Gastrocnemius medialis (tissue), 4 donors: Measurements from ENCODE around the gene SLC15A2. TPM values are rescaled to one million over a fixed set of nuclear protein-coding genes. Genes with fewer than 3 reads are reported as not detected.
"Not testable (repeated sequence)": the region's sequence is repeated elsewhere in the genome, so short reads cannot be mapped to it uniquely, and the experiment has no call there.

ENCODE experiments used
- ATAC-seq, 2 donors: fragments of 150-250 bp; one replicate each; pipeline ENCODE4 v1.9.1; 2016
- DNase-seq, 2 donors: peaks; one replicate each; pipeline ENCODE4 v3.0.0-alpha.2; 2019
- H3K27ac ChIP-seq, 4 donors: fragments of 200-600 bp; sonication (generic); 1 replicate in 1 of 4; 2 replicates in 3 of 4; pipeline ENCODE4 v1.5.1; 2016 to 2018; ENCODE audit warnings: mild to moderate bottlenecking in 2 of 4, moderate library complexity in 1 of 4
- H3K27me3 ChIP-seq, 3 donors: fragments of 200-600 bp; sonication (generic) in 2 of 3; 1 replicate in 1 of 3; 2 replicates in 2 of 3; pipeline versions ENCODE4 v1.5.1 to v1.6.0; 2016 to 2019; ENCODE audit warnings: mild to moderate bottlenecking in 1 of 3, moderate library complexity in 1 of 3
- H3K36me3 ChIP-seq, 2 donors: fragments of 200-600 bp; sonication (generic) in 1 of 2; one replicate each; pipeline ENCODE4 v1.5.1; 2017 to 2018
- H3K4me1 ChIP-seq, 2 donors: fragments of 200-600 bp; sonication (generic) in 1 of 2; one replicate each; pipeline ENCODE4 v1.5.1; 2016 to 2017; ENCODE audit warnings: mild to moderate bottlenecking in 2 of 2
- H3K4me3 ChIP-seq, 4 donors: fragments of 200-600 bp; sonication (generic) in 3 of 4; 1 replicate in 1 of 4; 2 replicates in 3 of 4; pipeline ENCODE4 v1.5.1; 2016 to 2019; ENCODE audit warnings: mild to moderate bottlenecking in 2 of 4
- H3K9me3 ChIP-seq, 3 donors: fragments of 200-600 bp; sonication (generic) in 2 of 3; 1 replicate in 1 of 3; 2 replicates in 2 of 3; pipeline ENCODE4 v1.5.1; 2016 to 2019
- POLR2A ChIP-seq, 2 donors: fragments of 450-650 bp; IDR thresholded peaks; one replicate each; pipeline ENCODE4 v1.6.1; 2017; ENCODE audit warnings: antibody characterized with exemption in 2 of 2, mild to moderate bottlenecking in 2 of 2, moderate library complexity in 2 of 2
- in situ Hi-C, 4 donors: fragments of 200-750 bp; cut with MboI; loops; one replicate each; pipeline versions ENCODE4 v1.15.0 to v1.8.0; 2017; ENCODE audit warnings: low sequenced_read_pairs in 4 of 4
- intact Hi-C: fragments of 100-400 bp; cut with DNase I; formaldehyde crosslinking; loops from one replicate; pipeline ENCODE4 v1.15.1; 2023; ENCODE audit warnings: low total_unique reads
- total RNA-seq, 4 donors: library from RNA; depleted of rRNA; stranded (reverse); fragments of >200 nt; gene quantifications; one replicate each; pipeline versions ENCODE4 v1.1.0 to v1.2.3, GENCODE V29; 2016
- TF ChIP-seq, protein P1 (sequence below), 5 experiments: fragments of 450-650 bp in 3 of 5; fragments of 200-600 bp in 2 of 5; sonication (generic) in 2 of 5; IDR thresholded peaks in 4 of 5; conservative IDR thresholded peaks in 1 of 5; 1 replicate in 4 of 5; 2 replicates in 1 of 5; pipeline ENCODE4 v1.5.1; 2016 to 2019; ENCODE audit warnings: antibody characterized with exemption in 5 of 5, mild to moderate bottlenecking in 3 of 5, moderate library complexity in 3 of 5

The SLC15A2 gene, protein sequence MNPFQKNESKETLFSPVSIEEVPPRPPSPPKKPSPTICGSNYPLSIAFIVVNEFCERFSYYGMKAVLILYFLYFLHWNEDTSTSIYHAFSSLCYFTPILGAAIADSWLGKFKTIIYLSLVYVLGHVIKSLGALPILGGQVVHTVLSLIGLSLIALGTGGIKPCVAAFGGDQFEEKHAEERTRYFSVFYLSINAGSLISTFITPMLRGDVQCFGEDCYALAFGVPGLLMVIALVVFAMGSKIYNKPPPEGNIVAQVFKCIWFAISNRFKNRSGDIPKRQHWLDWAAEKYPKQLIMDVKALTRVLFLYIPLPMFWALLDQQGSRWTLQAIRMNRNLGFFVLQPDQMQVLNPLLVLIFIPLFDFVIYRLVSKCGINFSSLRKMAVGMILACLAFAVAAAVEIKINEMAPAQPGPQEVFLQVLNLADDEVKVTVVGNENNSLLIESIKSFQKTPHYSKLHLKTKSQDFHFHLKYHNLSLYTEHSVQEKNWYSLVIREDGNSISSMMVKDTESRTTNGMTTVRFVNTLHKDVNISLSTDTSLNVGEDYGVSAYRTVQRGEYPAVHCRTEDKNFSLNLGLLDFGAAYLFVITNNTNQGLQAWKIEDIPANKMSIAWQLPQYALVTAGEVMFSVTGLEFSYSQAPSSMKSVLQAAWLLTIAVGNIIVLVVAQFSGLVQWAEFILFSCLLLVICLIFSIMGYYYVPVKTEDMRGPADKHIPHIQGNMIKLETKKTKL
- under 1 TPM; 0.07 to 0.82 (median 0.41) TPM for total RNA-seq

DNA sequence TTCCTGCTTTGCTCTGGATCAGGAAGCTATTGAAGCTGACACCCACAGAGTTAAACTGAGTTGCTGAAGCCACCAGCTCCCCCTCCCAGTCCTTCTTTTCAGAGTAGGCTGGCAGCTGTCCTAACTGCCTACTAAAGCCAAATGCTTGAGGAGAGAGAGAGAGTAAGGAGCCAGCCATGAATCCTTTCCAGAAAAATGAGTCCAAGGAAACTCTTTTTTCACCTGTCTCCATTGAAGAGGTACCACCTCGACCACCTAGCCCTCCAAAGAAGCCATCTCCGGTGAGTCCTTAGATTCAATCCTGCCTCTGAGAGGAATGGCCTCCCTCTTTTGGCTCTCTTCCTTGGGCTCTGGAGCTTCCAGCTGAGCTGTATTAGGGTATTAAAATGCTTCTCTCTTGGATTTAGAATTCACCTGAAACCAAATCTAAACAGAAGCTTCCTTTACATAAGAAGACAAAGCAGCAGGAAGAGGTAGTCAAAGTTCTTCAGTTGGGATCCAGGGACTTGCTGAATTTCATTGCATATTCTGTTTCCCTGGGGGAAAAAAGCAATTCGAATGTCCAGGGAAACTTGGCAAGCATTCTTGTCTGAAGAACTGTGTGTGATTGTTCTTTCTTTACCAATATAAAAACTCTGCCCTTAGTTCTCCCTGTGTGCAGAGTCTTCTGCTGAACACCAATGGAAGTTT is at the start of gene SLC15A2:
Gene SLC15A2, plus strand, starts transcription at position 101 of the 690 bp plus-strand sequence. Its CDS starts 76 bp downstream, at position 177.
- Histone ChIP-seq H3K36me3 (no peaks in the 10 kb centered on the region), H3K4me3 (no peak within 1 kb of the TSS), H3K27ac (no peak within 1 kb of the TSS), H3K27me3 (no peaks in the 10 kb centered on the region), H3K4me1 (peaks cover 13 to 15% of the 10 kb centered on the region in 2 donors), H3K9me3 (no peaks in the 10 kb centered on the region)
- TF ChIP-seq POLR2A (IDR thresholded peaks at IDR 0.05), result no peak
- TF ChIP-seq, protein P1, sequence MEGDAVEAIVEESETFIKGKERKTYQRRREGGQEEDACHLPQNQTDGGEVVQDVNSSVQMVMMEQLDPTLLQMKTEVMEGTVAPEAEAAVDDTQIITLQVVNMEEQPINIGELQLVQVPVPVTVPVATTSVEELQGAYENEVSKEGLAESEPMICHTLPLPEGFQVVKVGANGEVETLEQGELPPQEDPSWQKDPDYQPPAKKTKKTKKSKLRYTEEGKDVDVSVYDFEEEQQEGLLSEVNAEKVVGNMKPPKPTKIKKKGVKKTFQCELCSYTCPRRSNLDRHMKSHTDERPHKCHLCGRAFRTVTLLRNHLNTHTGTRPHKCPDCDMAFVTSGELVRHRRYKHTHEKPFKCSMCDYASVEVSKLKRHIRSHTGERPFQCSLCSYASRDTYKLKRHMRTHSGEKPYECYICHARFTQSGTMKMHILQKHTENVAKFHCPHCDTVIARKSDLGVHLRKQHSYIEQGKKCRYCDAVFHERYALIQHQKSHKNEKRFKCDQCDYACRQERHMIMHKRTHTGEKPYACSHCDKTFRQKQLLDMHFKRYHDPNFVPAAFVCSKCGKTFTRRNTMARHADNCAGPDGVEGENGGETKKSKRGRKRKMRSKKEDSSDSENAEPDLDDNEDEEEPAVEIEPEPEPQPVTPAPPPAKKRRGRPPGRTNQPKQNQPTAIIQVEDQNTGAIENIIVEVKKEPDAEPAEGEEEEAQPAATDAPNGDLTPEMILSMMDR (IDR thresholded peaks at IDR 0.05 in 4 of 5, conservative IDR thresholded peaks at IDR 0.05 in 1 of 5), result no peak
- in situ Hi-C loops, result no loop called here
- intact Hi-C loops, result no loop called here
- ATAC-seq, result peak in 1 of 2 donors; percentile 57
- DNase-seq, result no peak

DNA sequence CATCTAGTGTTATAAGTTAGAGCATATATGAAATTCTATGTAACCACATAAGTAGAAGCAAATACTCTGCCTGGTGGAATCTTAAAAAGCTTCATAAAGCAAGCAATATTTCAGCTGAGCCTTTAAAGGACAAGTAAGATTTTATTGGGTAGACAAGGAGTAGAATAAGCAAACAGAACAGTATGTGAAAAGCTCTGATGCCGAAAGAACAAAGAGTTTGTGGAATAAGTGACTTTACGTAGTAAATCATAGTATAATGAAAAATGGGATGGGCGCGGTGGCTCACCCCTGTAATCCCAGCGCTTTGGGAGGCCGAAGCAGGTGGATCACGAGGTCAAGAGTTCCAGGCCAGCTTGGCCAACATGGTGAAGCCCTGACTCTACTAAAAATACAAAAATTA is 49.3 kb upstream of the SLC15A2 start:
- TF ChIP-seq, protein P1 (IDR thresholded peaks at IDR 0.05 in 4 of 5, conservative IDR thresholded peaks at IDR 0.05 in 1 of 5), result no peak
- TF ChIP-seq POLR2A (IDR thresholded peaks at IDR 0.05), result no peak
- intact Hi-C loops, result no loop called here
- no peak for ATAC-seq
- Histone ChIP-seq H3K36me3 (peaks cover 0 to 5% of the 10 kb centered on the region in 2 donors), H3K4me1 (no peaks in the 10 kb centered on the region), H3K27ac (no peak overlapping the region), H3K9me3 (no peaks in the 10 kb centered on the region), H3K4me3 (no peak overlapping the region), H3K27me3 (no peaks in the 10 kb centered on the region)
- in situ Hi-C loops, result loop anchor here in 2 of 4 donors (25.0 kb wide), 1 partner anchor 308 kb away; the partner anchor contains the start of gene POLQ (in 2 of the 2)
- DNase-seq, result no peak

DNA sequence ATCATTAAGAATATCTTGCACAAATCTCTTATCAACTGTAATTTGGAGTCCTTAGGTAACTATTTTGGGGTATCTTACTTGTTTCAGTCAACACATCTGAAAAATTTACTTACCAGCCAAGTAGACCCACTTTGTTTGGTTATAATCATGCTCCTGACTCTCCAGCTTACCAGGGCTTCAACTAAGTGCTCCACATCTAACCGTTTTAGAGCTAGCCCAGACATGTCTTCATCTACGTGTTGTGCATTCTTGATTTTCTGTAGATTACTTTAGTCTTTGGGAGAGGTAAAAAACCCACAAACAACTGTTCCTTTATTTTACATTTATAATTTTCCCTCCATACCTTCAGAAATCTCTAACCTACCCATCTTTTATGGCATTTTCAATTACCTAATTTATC is 41.9 kb upstream of the SLC15A2 start:
- H3K27me3 ChIP-seq, result no peaks in the 10 kb centered on the region
- peaks cover 0 to 4% of the 10 kb centered on the region in 2 donors for H3K36me3 ChIP-seq
- no peak overlapping the region for H3K27ac ChIP-seq
- in situ Hi-C loops (no loop called here), intact Hi-C loops (no loop called here)
- no peaks in the 10 kb centered on the region for H3K9me3 ChIP-seq
- no peak overlapping the region for H3K4me3 ChIP-seq
- ATAC-seq, result no peak
- no peak for DNase-seq
- TF ChIP-seq, protein P1 (IDR thresholded peaks at IDR 0.05 in 4 of 5, conservative IDR thresholded peaks at IDR 0.05 in 1 of 5), result no peak
- no peak for TF ChIP-seq POLR2A (IDR thresholded peaks at IDR 0.05)
- peaks cover 0 to 4% of the 10 kb centered on the region in 2 donors for H3K4me1 ChIP-seq

DNA sequence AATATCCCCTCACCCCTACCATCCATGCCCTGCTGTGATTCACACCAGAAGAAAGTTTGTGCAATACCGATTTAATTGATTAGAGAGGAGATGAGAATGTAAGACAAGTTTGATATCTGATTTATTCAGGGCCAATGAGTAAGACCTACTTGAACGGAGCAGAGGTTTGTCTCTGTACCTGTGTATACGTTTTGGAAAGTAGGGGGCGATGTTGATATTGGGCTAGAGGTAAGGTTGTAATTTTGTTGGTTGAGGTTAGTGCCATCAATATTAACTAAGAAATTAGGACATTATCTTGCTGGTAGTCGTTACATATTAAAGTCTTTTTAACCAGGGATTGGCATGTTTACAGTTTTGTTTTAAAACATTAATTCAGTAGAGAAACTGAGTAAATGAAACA is 38.6 kb upstream of the SLC15A2 start:
- in situ Hi-C loops, result no loop called here

DNA sequence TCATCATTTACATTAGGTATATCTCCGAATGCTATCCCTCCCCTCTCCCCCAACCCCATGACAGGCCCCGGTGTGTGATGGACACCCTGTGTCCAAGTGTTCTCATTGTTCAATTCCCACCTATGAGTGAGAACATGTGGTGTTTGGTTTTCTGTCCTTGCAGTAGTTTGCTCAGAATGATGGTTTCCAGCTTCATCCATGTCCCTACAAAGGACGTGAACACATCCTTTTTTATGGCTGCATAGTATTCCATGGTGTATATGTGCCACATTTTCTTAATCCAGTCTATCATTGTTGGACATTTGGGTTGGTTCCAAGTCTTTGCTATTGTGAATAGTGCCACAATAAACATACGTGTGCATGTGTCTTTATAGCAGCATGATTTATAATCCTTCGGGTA is 36.4 kb upstream of the SLC15A2 start:
- ATAC-seq, H3K36me3 ChIP-seq, in situ Hi-C loops, H3K27ac ChIP-seq, H3K27me3 ChIP-seq, H3K4me1 ChIP-seq, H3K9me3 ChIP-seq, DNase-seq, H3K4me3 ChIP-seq, intact Hi-C loops: not testable (repeated sequence)

More for the DNA sequence above, 38.6 kb upstream of the SLC15A2 start:
- Histone ChIP-seq H3K4me3 (no peak overlapping the region), H3K4me1 (peaks cover 0 to 3% of the 10 kb centered on the region in 2 donors), H3K9me3 (no peaks in the 10 kb centered on the region), H3K27me3 (no peaks in the 10 kb centered on the region), H3K36me3 (peaks cover 0 to 5% of the 10 kb centered on the region in 2 donors), H3K27ac (no peak overlapping the region)
- TF ChIP-seq POLR2A (IDR thresholded peaks at IDR 0.05), result no peak
- TF ChIP-seq, protein P1 (IDR thresholded peaks at IDR 0.05 in 4 of 5, conservative IDR thresholded peaks at IDR 0.05 in 1 of 5), result no peak
- intact Hi-C loops, result no loop called here
- ATAC-seq (no peak), DNase-seq (no peak)

DNA sequence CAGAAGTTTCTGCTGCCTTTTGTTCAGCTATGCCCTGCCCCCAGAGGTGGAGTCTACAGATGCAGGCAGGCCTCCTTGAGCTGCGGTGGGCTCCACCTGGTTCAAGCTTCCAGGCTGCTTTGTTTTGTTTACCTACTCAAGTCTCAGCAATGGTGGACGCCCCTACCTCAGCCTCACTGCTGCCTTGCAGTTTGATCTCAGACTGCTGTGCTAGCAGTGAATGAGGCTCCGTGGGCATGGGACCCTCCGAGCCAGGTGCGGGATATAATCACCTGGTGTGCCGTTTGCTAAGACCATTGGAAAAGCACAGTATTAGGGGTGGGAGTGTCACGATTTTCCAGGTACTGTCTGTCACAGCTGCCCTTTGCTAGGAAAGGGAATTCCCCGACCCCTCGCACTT is 31.0 kb upstream of the SLC15A2 start:
- in situ Hi-C loops, H3K27ac ChIP-seq, H3K4me1 ChIP-seq, ATAC-seq, H3K27me3 ChIP-seq, H3K4me3 ChIP-seq, DNase-seq, intact Hi-C loops, H3K9me3 ChIP-seq: not testable (repeated sequence)
- H3K36me3 ChIP-seq, result peaks cover 0 to 12% of the 10 kb centered on the region in 2 donors
